Activated naive CD4-positive, alpha-beta T cell (primary cell): ENCODE data around the gene MRPL11.

ENCODE experiments used
- DNase-seq, 4 experiments: peaks; one replicate each; lab custom pipeline; 2025; lab: John Stamatoyannopoulos, UW

The MRPL11 gene

DNA sequence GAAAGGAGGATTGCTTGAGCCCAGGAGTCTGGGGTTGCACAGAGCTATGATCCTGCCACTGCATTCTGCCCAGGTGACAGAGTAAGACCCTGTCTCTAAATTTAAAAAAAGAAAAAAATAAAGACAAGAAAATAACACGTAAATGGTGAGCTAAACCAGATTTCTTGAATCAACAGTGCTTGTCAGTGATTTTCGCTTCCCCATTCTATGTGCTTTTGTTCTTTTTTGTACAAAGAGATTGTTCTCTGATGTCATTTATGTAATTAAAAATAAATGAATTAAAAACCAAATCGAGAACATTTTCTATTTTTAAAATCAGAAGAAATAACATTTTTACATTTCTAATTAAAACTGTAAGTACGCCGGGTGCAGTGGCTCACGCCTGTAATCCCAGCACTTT lies 47.3 kb downstream of the MRPL11 start:
- DNase-seq, result no peak

DNA sequence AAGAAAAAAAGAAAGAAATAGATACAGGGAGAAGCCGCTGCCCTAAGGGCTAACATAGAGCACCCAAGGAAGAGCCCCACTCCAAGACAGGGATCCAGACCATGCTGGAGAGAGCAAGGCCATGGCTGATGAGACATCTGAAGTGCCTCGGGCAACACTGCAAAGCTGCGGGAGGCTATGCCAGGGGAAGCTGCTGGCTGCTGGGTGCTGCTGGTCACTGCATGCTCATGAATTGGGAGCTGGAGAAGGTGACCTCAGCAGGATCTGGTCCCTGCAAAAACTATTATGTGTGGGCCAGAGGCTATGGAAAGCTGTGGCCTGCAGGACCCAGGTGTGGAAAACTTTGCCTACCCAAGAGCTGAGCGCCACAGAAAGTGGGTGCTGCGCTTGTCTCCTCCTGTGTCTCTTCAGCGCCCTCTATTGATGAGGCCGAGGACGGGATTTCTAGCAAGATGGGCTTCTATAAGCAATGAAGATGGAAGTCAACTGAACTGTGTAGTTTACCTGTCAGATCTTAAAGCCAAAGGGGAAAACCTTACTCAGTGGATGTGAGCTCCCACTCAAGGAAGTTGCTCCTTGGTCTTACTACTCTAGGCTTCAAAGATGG lies 49.8 kb downstream of the MRPL11 start:
- DNase-seq, result peak in 3 of 4 experiments; percentile 23 to 60 (median 58)

DNA sequence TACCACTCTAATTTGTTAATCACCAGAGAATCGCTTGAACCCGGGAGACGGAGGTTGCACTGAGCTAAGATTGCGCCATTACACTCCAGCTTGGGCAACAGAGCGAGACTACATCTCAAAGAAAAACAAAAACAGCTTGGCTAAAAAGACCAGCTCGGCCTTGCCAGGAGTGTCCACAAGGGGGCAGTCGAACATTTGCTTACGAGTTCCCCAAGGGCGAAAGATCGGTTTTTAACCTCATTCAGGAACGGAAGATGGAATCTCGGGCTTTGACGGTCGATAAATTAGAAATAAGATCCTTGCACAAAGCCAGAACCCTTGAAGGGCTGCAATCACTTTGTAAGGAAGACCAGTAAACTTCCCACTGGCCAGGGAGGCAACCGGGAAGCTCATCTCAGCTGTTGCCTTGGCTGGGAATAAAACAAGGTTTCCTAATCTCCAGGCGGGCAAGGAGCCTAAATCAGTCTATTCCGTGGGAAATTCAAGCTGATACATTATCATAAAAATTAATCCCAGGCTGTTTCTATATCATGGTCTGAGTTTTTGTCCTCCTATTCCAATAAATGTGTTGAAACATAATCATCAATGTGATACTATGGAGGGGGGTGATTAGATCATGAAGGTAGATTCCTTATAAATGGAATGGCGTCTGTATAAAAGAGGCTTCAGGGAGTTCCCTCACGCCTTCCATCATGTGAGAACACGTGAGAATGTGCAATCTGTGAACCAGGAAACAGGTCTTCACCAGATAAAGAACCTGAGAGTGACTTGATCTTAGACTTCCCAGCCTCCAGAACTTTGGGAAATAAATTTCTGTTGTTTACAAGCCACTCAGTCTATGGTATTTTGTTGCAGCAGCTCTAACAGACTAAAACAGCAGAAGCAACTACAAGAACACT lies 52.2 kb downstream of the MRPL11 start:
- DNase-seq, result peak; percentile 58 to 80 (median 78)
